SK-N-MC (cell line): ENCODE results near the gene LARP1B.

ENCODE experiments used
- EZH2 ChIP-seq: fragments of 200-600 bp; sonication (generic); IDR thresholded peaks from one replicate; pipeline ENCODE4 v1.6.1; 2017; ENCODE audit warnings: antibody characterized with exemption
- FOXP2 ChIP-seq: optimal IDR thresholded peaks from 2 replicates; pipeline ENCODE3; 2011; ENCODE audit warnings: mild to moderate bottlenecking, moderate library complexity; ENCODE audit not compliant: insufficient read depth; ENCODE audit errors: extremely low read length, control extremely low read depth
- POLR2AphosphoS5 ChIP-seq: IDR thresholded peaks from 2 replicates; pipeline ENCODE4 v1.6.1; 2012; ENCODE audit warnings: mild to moderate bottlenecking, low read depth, low read length, borderline replicate concordance

DNA sequence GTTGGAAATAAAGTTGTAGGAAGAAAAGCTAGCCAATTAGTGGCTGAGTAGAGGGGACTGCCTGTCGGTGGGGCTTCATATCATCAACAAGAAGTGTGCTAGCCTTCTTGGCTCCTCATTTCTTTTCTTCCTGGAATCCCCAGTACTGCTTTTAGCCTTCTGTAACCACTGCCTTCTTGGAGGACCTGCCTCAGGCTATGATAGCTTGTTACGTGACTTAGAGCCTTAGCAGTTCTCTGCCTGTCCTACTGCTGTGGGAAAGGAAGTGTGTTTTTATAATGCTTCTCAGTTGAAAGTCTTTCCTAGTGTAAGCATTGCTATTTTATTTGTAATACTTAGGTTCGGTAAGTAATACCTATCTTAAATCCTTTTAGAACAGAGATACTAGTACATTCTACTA is 61.9 kb downstream of the LARP1B start:
- TF ChIP-seq POLR2AphosphoS5 (no peak), EZH2 (no peak), FOXP2 (no peak)
